Breast epithelium (tissue), 4 donors: ENCODE measurements around the gene TRIM66. TPM values are rescaled to one million over a fixed set of nuclear protein-coding genes. Genes with fewer than 3 reads are reported as not detected.

Experiments
- DNase-seq, 2 donors: peaks; one replicate each; pipeline ENCODE4 v3.0.0-alpha.2; 2019; ENCODE audit warnings: low spot score in 2 of 2
- H3K27ac ChIP-seq, 2 donors: fragments of 200-600 bp; sonication (generic) in 1 of 2; one replicate each; pipeline ENCODE4 v1.5.1; 2016 to 2019; ENCODE audit warnings: mild to moderate bottlenecking in 1 of 2
- H3K27me3 ChIP-seq, 2 donors: fragments of 200-600 bp; sonication (generic) in 1 of 2; one replicate each; pipeline versions ENCODE4 v1.5.1 to v1.6.0; 2017 to 2019; ENCODE audit warnings: control low read depth in 1 of 2, mild to moderate bottlenecking in 1 of 2
- H3K36me3 ChIP-seq: fragments of 200-600 bp; one replicate; pipeline ENCODE4 v1.5.1; 2019
- H3K4me1 ChIP-seq, 2 donors: fragments of 200-600 bp; sonication (generic); one replicate each; pipeline ENCODE4 v1.5.1; 2016 to 2019; ENCODE audit warnings: control low read depth in 1 of 2
- H3K4me3 ChIP-seq, 3 donors: fragments of 200-600 bp; sonication (generic); 1 replicate in 2 of 3; 2 replicates in 1 of 3; pipeline ENCODE4 v1.5.1; 2016 to 2019; ENCODE audit warnings: mild to moderate bottlenecking in 3 of 3, moderate library complexity in 2 of 3
- H3K9me3 ChIP-seq, 2 donors: fragments of 200-600 bp; sonication (generic) in 1 of 2; one replicate each; pipeline ENCODE4 v1.5.1; 2016 to 2019; ENCODE audit warnings: control low read depth in 1 of 2
- CTCF ChIP-seq, 3 donors: fragments of 450-650 bp; IDR thresholded peaks; one replicate each; pipeline ENCODE4 v1.5.1; 2016 to 2017; ENCODE audit warnings: antibody characterized with exemption in 3 of 3, mild to moderate bottlenecking in 3 of 3, moderate library complexity in 3 of 3
- POLR2A ChIP-seq: fragments of 450-650 bp; IDR thresholded peaks from one replicate; pipeline ENCODE4 v1.6.1; 2016; ENCODE audit warnings: antibody characterized with exemption, mild to moderate bottlenecking, moderate library complexity
- POLR2AphosphoS5 ChIP-seq, 3 donors: sonication (generic); formaldehyde crosslinking; IDR thresholded peaks; one replicate each; pipeline ENCODE4 v1.6.1; 2017; ENCODE audit warnings: antibody characterized with exemption in 3 of 3
- intact Hi-C: fragments of 100-400 bp; cut with DNase I; formaldehyde crosslinking; loops from one replicate; pipeline ENCODE4 v1.15.1; 2023; ENCODE audit warnings: low total_unique reads
- total RNA-seq, 3 donors: library from RNA; depleted of rRNA; stranded (reverse); fragments of >200 nt; gene quantifications; one replicate each; pipeline ENCODE4 v1.1.0, GENCODE V29; 2016

The TRIM66 gene
- total RNA-seq, 3 donors from 2014 or later, result 6.6 to 12.7 (median 11.5) TPM

DNA sequence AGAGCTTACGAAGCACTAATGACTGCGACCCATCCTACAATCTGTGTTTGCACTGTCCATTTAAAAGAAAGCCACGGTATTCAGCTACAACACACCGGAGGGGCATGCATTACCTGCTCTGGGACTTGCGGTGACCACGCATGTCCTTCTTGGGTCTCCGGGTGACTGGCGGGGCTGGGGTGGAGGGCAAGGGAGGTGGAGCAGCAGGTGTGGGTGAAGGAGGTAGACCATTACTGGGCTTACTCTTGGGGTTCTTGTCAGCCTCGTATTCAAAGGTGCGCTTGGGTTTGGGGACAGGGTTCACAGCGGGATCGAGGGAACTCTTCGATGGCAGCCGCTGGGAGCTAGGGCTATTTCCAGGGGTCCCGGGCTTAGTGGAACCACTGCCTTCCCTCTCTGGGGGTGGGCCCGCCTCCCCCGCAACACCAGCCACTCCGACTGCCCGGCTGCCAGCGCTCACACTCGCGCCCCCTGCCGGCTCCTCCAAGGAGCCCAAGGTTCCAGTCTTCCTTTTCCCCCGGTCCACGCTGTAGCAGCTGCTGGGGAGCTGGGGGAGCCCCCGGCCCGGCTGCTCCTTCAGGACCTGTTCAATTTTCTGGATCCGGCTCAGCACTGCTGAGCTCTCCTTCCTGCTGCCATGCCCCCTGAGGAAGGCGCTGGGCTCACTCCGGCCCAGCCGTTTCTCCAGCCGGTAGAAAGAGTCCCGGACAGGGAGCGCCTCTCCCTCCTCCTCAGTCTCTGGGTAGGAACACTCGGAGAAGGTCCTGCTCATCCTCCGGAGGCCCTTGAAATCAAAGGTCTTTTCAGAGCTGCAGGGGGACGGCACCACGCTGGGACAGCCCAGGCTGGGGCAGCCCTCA, 47.6 kb upstream of the TRIM66 start:
- Histone ChIP-seq H3K4me1 (peaks cover 8 to 13% of the 10 kb centered on the region in 2 donors), H3K36me3 (no peaks in the 10 kb centered on the region), H3K27ac (peak overlapping the region; percentile 78 to 87), H3K9me3 (no peaks in the 10 kb centered on the region), H3K27me3 (no peaks in the 10 kb centered on the region), H3K4me3 (no peak overlapping the region)
- TF ChIP-seq CTCF (IDR thresholded peaks at IDR 0.05) (no peak), POLR2A (no peak), POLR2AphosphoS5 (IDR thresholded peaks at IDR 0.05) (no peak)
- DNase-seq, result no peak
- intact Hi-C loops, result no loop called here

GRCh38 chr11:8729067-8729466, 46.6 kb upstream of the TRIM66 start:
- peaks cover 8 to 13% of the 10 kb centered on the region in 2 donors for H3K4me1 ChIP-seq

DNA sequence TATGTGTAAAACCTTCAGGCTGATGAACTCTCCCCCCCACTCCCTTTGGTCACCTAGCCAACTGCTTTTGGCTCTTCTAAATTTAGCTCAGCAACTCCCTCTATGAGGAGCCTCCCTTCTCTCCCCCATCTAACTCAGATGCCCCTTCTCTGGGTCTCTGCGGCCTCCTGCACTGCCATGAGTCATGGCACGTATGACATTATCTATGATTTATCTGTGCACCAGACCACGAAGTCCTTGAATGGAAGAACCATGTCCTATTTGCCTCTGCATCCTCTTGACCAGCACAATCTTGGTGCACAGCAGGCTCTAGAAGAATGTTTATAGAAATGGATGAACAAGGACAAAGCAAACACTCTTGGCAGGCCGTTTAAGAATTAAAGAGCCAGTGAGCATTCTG, 46.1 kb upstream of the TRIM66 start:
- Histone ChIP-seq H3K9me3 (no peaks in the 10 kb centered on the region), H3K27me3 (no peaks in the 10 kb centered on the region), H3K4me1 (peaks cover 8 to 13% of the 10 kb centered on the region in 2 donors), H3K4me3 (no peak overlapping the region), H3K36me3 (no peaks in the 10 kb centered on the region), H3K27ac (peak overlapping the region; percentile 78 to 87)
- intact Hi-C loops, result no loop called here
- no peak for DNase-seq
- TF ChIP-seq POLR2A, result no peak
- no peak for TF ChIP-seq CTCF (IDR thresholded peaks at IDR 0.05)
- TF ChIP-seq POLR2AphosphoS5 (IDR thresholded peaks at IDR 0.05), result no peak

More at GRCh38 chr11:8729067-8729466, 46.6 kb upstream of the TRIM66 start:
- Histone ChIP-seq H3K9me3 (no peaks in the 10 kb centered on the region), H3K4me3 (no peak overlapping the region), H3K27ac (peak overlapping the region; percentile 78 to 87), H3K27me3 (no peaks in the 10 kb centered on the region), H3K36me3 (no peaks in the 10 kb centered on the region)
- intact Hi-C loops, result no loop called here
- TF ChIP-seq CTCF (IDR thresholded peaks at IDR 0.05), result no peak
- TF ChIP-seq POLR2AphosphoS5 (IDR thresholded peaks at IDR 0.05), result no peak
- no peak for TF ChIP-seq POLR2A
- no peak for DNase-seq

GRCh38 chr11:8726395-8726794, 43.9 kb upstream of the TRIM66 start:
- DNase-seq, result no peak
- no peaks in the 10 kb centered on the region for H3K36me3 ChIP-seq
- intact Hi-C loops, result no loop called here
- peaks cover 12 to 14% of the 10 kb centered on the region in 2 donors for H3K4me1 ChIP-seq
- H3K27me3 ChIP-seq, result no peaks in the 10 kb centered on the region
- H3K4me3 ChIP-seq, result no peak overlapping the region
- no peaks in the 10 kb centered on the region for H3K9me3 ChIP-seq
- peak overlapping the region; percentile 48 to 70 for H3K27ac ChIP-seq
- TF ChIP-seq CTCF (IDR thresholded peaks at IDR 0.05) (no peak), POLR2AphosphoS5 (IDR thresholded peaks at IDR 0.05) (no peak), POLR2A (no peak)

DNA sequence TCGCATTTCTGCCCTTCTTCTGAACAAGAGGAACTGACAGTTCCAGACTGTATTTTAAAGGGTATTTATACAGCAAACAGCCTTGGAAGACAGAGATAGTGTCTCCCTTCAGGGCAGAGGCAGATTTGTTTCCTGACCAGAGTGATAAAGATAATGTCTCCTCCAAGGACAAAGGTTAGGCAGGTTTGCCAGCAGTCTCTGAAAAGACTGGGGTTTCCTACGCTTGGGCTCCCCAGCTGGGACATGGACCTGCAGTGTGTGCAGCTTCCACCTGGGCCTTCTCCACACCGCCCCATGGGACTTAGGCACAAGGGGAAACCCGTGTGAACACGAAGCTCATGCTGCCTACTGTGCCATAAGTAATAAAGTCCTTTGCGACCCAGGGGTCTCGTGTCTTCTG, 42.2 kb upstream of the TRIM66 start:
- intact Hi-C loops, result no loop called here
- peak overlapping the region in 1 of 2 donors; percentile 30 for H3K27ac ChIP-seq
- H3K4me1 ChIP-seq, result peaks cover 22 to 32% of the 10 kb centered on the region in 2 donors
- TF ChIP-seq CTCF (IDR thresholded peaks at IDR 0.05), result no peak
- TF ChIP-seq POLR2A, result no peak
- TF ChIP-seq POLR2AphosphoS5 (IDR thresholded peaks at IDR 0.05), result no peak
- H3K4me3 ChIP-seq, result no peak overlapping the region
- H3K9me3 ChIP-seq, result no peaks in the 10 kb centered on the region
- H3K27me3 ChIP-seq, result no peaks in the 10 kb centered on the region
- H3K36me3 ChIP-seq, result no peaks in the 10 kb centered on the region
- DNase-seq, result no peak
